NCI-H2171 (cell line): ENCODE results near the gene TBCK.
"Not testable (repeated sequence)": the region's sequence is repeated elsewhere in the genome, so short reads cannot be mapped to it uniquely, and the experiment has no call there.

Experiments
- DNase-seq: peaks from one replicate; lab custom pipeline; 2025; lab: John Stamatoyannopoulos, UW

The TBCK gene

DNA sequence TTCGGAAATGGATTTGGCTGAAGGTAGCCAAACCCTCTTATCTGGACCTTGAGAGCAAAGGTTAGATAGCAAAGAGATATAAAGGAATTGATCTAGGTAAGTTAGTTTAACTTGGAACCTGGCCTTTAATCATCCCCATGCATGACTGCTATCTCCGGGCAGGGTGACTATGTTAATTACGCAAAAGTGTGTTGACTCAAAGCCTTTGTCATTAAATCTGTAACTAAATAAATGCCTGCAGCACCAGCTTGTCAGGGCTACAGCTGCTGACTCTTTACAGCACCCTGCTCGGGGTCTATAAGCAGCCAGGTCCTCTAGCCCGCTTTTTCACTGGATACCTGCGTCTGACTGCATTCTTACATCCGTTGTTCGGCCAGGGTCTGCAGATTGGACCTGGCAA, 201.7 kb downstream of the TBCK start:
- DNase-seq, result no peak

DNA sequence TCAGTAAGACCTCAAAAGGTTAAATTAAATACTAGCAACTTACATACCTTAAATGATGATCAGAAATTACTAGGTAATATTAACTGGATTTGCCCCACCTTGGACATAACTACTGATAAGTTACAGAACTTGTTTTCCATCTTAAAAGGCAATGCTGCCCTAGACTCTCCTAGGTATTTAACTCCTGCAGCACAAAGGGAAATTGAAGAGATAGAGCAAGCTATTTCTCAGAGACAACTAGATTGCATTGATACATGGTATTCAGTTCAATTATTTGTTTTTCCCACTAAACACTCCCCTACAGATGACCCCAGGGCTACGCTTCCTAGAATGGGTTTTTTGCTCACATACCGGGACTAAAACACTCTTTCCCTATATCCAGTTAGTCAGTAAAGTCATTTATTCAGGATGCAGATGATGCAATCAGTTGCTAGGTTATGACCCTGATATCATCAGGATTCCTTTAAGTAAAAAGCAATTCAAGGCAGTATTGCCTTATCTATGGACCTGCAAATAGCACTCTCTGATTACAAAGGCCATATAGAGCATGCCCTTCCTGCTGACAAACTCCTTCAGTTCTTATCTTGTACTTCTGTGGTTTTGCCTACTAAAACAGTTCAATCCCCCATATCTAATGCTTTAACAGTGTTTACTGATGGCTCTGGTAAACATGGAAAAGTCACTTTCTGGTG, 204.1 kb downstream of the TBCK start:
- DNase-seq, result not testable (repeated sequence)

DNA sequence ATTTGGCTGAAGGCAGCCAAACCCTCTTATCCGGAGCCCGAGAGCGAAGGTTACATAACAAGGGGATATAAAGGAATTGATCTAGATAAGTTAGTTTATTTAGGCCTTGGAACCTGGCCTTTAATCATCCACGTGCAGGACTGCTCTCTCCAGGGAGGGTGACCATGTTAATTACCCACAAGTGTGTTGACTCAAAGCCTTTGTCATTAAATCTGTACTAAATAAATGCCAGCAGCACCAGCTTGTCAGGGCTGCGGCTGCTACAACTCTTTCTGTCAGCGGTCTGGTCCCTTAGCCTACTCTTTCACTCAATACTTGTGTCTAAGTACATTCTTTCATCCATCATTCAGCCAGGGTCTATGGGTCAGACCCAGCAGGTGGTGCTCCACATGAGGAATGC, 206.1 kb downstream of the TBCK start:
- DNase-seq, result no peak

DNA sequence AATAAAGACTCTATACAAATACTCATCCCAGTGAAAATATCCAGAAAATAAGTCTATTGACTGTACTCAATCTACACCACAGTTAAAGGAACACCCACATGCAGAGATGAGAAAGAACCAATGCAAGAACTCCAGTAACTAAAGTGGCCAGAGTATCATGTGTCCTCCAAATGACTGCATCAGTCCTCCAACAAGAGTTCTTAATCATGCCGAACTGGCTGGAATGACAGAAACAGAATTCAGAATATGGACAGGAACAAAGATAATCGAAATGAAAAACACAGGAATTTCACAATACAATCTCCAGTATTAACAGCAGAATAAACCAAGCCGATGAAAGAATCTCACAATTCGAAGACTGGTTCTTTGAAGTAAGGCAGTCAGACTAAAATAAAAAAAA, 210.3 kb downstream of the TBCK start:
- no peak for DNase-seq

DNA sequence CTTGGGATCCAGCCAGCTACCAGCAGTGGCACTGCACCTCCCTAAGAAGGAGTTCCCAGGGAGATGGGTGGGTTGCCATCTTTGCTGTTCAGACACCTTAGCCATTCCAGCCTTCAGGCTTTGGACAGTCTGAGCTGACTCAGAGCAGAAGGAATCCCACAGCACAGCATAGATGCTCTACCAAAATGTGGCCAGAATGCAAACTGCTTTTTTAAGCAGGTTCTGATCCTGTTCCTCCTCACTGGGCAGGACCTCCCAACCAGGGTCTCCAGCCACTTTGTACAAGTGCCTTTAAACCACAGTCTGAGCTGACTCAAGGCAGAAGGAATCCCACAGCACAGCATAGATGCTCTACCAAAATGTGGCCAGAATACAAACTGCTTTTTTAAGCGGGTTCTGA, 211.7 kb downstream of the TBCK start:
- no peak for DNase-seq

DNA sequence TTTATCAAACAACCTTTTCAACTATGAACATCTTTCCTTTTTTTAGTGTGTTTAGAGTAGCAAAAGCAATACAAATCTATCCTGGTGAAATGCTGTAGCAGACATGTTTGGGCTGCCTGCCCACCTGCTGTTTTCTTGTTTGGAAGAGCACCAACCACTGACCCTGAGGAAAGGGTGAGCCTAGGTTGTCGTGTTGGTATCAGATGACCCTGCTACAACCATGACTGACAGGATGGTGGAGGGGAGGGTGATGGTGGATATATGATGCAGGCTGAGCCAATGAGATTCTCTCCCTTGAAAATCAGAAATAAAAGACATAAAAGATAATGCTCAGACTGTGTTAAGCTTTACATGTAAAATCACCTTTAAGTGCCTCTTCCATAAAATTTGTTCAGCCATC, 219.6 kb downstream of the TBCK start:
- DNase-seq, result no peak

DNA sequence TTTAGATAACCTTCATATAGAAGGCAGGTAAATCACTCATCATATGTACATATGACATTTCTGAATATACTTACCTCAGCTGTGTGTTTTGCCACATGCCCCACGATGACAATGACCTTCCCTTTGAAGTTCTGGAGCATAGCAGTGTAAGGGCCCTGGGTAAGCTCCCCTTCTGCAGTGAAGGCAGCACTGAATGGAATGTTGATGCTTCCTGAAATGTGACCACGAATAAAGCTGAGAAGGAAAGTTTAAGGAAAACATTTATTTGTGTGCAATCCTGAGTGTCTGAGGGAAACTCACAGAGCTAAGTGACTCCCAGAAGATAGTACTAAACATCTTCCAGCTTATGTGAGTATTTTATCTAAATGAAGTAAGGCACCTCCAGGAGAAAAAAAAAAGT, 220.6 kb downstream of the TBCK start:
- DNase-seq, result no peak

DNA sequence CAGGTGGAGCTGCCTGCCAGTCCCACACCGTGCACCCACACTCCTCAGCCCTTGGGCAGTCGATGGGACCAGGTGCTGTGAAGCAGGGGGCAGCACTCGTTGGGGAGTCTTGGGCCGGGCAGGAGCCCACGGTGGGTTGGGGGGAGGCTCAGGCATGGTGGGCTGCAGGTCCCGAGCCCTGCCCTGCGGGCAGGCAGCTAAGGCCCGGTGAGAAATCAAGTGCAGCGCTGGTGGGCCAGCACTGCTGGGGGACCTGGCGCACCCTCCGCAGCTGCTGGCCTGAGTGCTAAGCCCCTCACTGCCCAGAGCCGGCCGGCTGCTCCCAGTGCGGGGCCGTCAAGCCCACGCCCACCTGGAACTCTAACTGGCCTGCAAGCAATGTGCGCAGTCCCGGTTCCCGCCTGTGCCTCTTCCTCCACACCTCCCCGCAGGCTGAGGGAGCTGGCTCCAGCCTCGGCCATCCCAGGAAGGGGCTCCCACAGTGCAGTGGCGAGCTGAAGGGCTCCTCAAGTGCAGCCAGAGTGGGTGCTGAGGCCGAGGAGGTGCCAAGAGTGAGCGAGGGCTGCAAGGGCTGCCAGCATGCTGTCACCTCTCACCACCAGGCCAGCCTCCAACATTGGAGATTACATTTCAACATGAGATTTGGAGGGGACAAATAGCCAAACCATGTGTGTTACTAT, 223.5 kb downstream of the TBCK start:
- no peak for DNase-seq

DNA sequence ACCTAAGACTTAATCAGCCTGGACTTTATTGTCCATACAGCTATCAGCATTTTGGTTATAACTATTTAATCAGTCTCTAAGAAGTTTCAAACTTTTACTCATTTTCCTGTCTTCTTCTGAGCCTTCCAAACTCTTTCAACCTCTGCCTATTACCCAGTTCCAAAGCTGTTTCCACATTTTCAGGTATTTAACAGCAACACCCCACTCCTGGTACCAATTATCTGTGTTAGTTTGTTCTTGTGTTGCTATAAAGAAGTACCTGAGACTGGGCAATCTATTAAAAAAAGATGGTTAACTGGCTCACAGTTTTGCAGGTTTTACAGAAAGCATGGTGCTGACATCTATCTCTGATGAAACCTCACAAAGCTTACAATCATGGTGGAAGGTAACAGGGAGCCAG, 225.2 kb downstream of the TBCK start:
- DNase-seq, result no peak

DNA sequence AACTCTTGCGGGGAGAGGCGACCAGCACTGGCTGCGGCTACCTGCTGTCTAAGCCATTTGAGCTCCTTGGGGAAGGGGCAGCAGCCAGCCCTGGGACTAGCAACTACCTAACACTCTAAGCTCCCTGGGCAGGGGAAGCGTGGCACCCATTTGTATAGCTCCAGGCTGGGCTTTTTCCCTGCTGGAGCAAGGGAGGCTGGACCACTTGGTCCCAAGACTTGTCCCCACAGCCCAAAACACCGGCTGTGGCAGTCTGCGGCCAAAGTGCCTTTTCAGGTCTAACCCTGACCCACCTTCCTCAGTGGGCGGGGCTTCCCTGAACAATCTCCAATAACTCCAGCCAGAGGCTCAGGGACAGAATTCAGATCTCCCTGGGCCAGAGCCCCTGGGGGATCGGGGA, 232.9 kb downstream of the TBCK start:
- DNase-seq, result no peak

DNA sequence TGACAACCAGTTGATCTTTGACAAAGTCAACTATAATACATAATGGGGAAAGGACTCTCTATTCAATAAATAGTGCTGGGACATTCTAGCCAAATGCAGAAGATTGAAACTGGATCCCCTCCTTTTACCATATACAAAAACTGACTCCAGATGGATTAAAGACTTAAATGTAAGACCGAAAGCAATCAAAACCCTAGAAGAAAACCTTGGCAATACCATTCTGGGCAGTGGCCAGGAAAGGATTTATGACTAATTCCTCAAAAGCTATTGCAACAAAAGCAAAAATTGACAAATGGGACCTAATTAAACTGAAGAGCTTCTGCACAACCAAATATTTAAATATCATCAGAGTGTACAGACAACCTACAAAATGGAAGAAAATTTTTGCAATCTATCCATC, 235.6 kb downstream of the TBCK start:
- no peak for DNase-seq

DNA sequence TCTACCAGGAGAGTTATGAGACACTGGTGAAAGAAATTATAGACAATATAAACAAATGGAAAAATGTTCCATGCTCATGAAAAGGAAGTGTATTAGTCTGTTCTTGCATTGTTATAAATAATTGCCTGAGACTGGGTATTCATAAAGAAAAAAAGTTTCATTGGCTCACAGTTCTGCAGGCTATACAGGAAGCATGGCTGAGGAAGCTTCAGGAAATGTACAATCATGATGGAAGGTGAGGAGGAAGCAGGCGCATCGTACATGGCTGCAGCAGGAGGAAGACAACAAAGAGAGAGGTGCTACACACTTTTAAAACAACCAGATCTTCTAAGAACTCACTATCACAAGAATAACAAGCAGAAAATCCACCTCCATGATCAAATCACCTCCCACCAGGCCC, 236.4 kb downstream of the TBCK start:
- no peak for DNase-seq

DNA sequence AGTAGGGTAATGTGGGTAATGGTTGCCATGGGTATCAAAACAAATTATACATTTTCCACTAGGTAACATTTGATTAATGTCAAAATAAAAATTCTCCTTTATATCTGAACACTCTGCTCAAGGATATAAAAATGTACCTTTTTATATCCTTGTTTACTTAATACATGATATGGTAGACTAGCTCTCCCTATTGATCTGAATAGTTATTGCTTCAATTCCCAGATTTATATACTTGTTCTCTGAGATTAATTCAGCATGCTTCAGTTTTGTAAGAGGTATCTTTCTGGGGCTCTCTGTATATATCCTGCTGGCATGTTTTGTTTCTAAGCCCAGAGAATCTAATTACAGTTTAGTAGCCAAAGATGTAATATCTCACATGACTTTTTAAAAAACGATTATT, 251.0 kb downstream of the TBCK start:
- no peak for DNase-seq

DNA sequence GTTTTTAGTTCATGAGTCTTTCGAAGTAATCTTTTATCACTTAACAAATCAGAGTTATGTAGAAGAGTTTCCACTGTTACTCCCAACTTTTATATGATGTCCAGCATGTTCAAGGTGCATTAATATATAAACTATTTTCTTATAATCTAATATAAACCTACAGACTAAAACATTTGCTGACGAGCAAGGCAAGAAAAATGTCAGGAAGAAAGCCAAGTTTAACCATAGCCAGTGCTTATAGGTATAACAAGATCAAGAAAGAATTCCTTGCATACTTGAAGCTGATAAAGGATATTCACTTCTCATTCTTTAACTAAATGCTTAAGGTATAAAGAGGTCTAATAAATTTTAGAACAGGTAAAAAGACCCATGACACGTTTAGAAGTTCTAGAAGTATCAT, 253.0 kb downstream of the TBCK start:
- DNase-seq, result no peak

DNA sequence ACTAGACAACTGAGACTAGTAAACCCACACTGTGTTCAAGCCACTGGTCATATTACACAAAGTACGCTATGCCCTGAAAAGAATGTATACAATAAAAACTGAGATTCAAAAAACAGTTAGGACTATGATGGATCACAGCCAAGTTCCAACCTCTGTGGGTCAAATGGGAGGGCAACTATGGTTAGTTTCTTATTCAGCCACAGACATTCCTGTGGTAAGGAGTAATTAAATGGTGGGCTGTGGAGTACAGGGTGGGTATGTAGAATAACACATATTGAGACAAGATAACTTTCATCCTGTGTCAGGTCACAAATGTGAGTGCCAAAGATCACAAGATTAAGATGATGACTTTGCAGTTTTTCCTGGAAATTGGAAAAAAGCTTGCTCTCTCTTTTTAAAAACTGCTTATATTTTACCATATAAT, 253.5 kb downstream of the TBCK start:
- DNase-seq, result no peak

DNA sequence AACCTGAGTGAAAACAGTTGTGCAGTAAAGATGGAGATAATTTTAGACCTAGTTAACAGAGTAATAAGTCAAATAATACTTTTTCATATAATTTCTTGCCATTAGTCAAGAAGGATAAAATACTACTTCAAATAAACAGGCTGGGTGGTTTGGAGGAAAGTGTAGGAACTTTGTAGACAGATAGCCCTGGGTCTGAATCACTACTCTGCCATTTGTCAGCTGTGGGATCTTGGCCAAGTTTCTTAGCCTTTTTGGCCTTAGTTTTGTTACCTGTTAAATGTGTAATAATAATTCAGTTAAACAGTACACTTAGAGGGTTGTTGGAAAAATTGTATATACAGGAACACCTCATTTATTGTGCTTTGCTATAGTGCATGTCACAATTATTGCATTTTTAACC, 257.1 kb downstream of the TBCK start:
- DNase-seq, result no peak

DNA sequence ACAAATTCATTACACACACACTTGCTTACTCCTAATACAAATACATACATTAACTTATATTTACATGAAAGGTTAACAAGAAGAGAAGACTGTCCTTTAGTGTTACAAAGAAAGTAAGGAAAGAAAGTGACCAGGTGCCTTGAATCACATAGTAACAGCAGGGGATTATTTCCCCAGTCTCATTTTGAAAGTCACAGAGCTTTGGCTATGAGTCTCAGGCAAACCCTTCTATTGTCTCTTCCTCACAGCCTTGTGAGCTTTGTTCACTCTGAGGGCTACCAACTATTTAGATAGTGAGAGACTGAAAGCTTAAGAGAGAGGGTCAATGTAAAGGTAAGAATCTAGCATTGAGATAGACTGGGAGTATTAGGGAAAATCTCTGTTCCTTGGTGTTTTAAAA, 259.1 kb downstream of the TBCK start:
- no peak for DNase-seq

DNA sequence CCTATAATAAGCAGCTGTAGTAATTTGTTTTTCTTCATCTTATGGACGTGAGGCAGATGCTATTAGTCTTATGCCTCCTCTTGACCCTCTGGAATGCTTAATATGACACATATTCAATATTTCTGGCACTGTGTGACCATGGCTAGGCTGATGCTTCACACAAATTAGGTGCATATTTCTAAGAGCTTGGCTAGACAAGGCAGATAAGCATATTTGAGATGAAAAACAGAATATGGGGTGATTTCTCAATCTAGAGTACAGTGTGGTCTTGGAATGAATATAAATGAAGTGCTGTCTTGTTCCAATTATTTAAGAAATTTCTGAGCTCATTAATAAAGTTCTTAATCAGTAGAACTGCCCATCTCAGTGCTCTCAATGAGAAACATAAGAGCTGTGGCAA, 264.5 kb downstream of the TBCK start:
- no peak for DNase-seq

DNA sequence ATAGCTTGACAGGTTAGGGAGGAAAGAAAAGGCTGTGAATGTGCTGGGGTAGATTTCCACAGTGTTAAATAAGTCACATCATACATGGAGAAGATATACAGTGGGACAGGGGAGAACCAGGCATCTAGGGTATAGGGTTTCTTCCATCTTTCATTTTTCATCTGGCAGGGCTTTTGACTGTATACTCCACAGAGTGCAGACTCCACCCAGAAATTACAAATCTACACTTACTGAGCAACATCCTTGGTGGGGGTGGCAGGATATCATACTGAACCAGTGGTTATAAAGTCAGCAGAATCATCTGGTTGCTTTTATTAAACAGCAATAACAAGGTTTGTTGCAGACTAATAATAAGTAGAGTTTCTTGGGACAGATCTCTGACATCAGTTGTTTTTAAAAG, 266.5 kb downstream of the TBCK start:
- DNase-seq, result no peak

DNA sequence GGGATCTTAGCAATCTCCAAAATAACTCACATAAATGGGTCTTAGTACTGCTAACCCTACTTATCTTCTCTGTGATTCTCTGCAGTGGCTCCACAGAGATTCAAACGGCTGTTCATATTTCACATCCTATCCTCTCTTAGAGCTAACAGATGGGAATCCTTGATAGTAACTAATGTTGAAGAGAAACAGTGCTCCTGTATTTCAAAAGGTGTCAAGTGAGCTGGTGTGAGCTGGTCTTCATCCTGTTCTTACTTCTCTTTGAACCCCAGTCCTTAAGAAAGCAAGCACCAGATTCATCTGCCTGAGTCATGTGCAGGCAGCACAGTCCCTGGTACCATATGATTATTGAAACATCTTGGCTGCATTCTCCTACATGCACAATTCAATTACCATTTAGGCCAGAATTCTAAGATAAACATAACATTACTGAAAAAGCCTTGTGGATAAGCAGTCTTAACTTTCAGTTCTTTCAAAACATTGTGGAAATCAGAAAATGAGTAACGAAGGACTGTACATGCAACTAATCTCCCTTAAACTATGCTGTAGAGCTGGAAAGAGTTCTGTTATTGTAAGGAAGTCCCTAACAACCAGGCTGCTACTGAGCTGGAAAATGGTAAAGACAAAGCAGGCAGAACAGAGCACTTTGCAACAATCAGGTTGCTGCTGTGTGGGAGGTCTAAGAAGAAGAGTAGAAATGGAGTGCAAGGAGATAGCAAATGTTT, 267.6 kb downstream of the TBCK start:
- no peak for DNase-seq

DNA sequence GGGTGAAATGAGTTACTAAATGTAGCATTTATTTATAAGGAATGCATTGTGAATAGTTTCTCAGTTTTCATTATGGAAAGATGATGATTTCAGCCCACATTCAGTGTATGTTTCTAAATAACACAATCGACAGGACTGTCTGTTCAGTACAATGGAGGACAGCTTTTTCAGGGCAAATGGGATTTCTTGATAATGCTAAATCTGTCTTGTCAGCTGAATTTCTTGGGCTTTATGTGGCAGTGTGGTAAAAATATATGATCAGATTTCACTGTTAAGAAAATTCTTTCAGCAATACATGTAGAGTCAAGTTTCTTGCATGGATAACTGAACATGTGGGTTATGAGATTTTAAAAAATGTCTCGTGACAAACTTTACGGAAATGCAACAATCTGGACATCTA, 269.9 kb downstream of the TBCK start:
- DNase-seq, result no peak

DNA sequence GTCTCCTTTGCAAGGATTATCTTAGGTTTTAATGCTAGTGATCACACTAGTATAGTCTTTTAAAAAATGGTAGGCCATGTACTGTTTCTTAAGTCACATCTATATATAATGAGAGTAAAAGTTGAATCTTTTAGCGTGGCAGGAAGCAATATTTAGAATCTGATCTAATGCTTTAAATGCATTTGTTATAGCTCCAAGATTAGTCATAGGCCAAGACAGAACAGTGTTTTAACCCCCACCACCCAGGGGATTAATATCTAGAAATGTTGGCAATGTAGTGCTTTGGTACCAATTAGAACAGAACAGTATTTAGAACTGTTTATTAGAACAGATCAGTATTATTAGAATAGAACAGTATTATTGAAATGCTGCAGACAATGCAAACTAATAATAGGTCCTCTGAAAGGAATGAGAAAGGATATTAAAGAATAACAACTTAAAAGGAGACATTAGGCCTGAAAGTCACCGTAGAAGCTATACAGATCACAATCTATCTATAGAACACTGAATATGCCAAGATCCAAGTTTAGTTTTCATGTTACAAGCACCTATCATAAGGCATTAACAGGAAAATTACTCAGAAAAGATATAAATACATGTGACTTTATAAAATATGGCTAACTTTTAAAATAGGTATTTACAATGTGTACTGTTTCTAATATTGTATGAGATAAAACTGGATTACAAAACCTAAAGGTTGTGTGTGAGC, 274.6 kb downstream of the TBCK start:
- DNase-seq, result no peak

DNA sequence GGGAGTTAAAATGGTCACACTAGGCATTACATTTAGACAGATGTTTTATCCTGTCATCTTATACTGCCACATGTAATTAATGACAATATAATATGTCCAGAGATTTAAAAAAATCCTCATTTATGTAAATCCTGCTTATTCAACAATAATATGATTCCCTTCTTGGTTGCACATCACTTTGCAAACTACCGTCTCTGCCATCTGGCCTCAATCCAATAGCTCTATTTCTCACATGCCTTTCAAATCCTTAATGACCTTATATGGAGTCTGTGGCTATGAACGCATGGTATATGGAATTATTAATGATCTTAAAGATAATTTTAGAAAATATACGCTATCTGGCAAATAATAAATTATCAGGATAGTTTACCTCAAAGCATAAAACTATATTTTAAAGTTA, 276.2 kb downstream of the TBCK start:
- no peak for DNase-seq
